HUES48 (cell line): ENCODE results near the gene RADX.
A peak's percentile ranks its signal among the peaks of the same experiment; 100 is the strongest.

Source experiments
- H3K27ac ChIP-seq: one replicate; pipeline ENCODE4 v1.7.0; 2013; ENCODE audit warnings: low read depth, low read length, inconsistent platforms
- H3K27me3 ChIP-seq: 2 replicates; pipeline ENCODE4 v1.6.1; 2013; ENCODE audit warnings: mild to moderate bottlenecking, low read length; ENCODE audit not compliant: control insufficient read depth, insufficient read depth
- H3K36me3 ChIP-seq: 2 replicates; pipeline ENCODE4 v1.6.1; 2013; ENCODE audit warnings: low read length; ENCODE audit not compliant: control insufficient read depth, insufficient read depth
- H3K4me1 ChIP-seq: 2 replicates; pipeline ENCODE4 v1.6.1; 2013; ENCODE audit warnings: mild to moderate bottlenecking, low read length; ENCODE audit not compliant: control insufficient read depth, insufficient read depth
- H3K4me3 ChIP-seq: 2 replicates; pipeline ENCODE4 v1.5.1; 2013; ENCODE audit warnings: mild to moderate bottlenecking, low read depth, low read length
- H3K9ac ChIP-seq: 2 replicates; pipeline ENCODE4 v1.6.1; 2013; ENCODE audit warnings: mild to moderate bottlenecking, low read depth, low read length, moderate library complexity
- H3K9me3 ChIP-seq: 2 replicates; pipeline ENCODE4 v1.6.1; 2013; ENCODE audit warnings: low read length; ENCODE audit not compliant: control insufficient read depth, insufficient read depth

RADX gene

GRCh38 chrX:106716463-106716862, 104.7 kb downstream of the RADX start:
- Histone ChIP-seq H3K27me3 (peaks cover 9% of the 10 kb centered on the region), H3K4me1 (no peaks in the 10 kb centered on the region), H3K9ac (no peak overlapping the region)

GRCh38 chrX:106718709-106719108, 106.9 kb downstream of the RADX start:
- Histone ChIP-seq H3K36me3 (no peaks in the 10 kb centered on the region), H3K9me3 (no peaks in the 10 kb centered on the region), H3K4me1 (no peaks in the 10 kb centered on the region), H3K9ac (no peak overlapping the region), H3K4me3 (no peak overlapping the region), H3K27ac (no peak overlapping the region), H3K27me3 (peaks cover 17% of the 10 kb centered on the region)

More at GRCh38 chrX:106716463-106716862, 104.7 kb downstream of the RADX start:
- Histone ChIP-seq H3K9me3 (no peaks in the 10 kb centered on the region), H3K4me3 (no peak overlapping the region), H3K27ac (no peak overlapping the region), H3K36me3 (no peaks in the 10 kb centered on the region)

GRCh38 chrX:106725931-106726330, 114.2 kb downstream of the RADX start:
- peaks cover 70% of the 10 kb centered on the region for H3K27me3 ChIP-seq
- no peak overlapping the region for H3K27ac ChIP-seq
- peak overlapping the region; percentile 79 for H3K4me3 ChIP-seq

GRCh38 chrX:106726485-106727437, 115.0 kb downstream of the RADX start, which contains the start of gene RNF128:
Gene RNF128 (plus strand): TSS chrX:106726701. CDS start chrX:106726914, 213 bp downstream.
- no peak within 1 kb of the TSS for H3K27ac ChIP-seq
- peaks cover 17% of the 10 kb centered on the region for H3K4me1 ChIP-seq
- H3K27me3 ChIP-seq = peaks cover 70% of the 10 kb centered on the region
- no peaks in the 10 kb centered on the region for H3K9me3 ChIP-seq
- H3K9ac ChIP-seq = peak within 1 kb of the TSS; percentile 24; the same call in 1 of the 2 replicates
- H3K36me3 ChIP-seq = no peaks in the 10 kb centered on the region
- peak within 1 kb of the TSS; percentile 79 for H3K4me3 ChIP-seq

More at GRCh38 chrX:106725931-106726330, 114.2 kb downstream of the RADX start:
- Histone ChIP-seq H3K9ac (0 out of 2 replicates have a peak overlapping the region, but pooled peaks have one; percentile 3), H3K36me3 (no peaks in the 10 kb centered on the region), H3K4me1 (peaks cover 17% of the 10 kb centered on the region), H3K9me3 (no peaks in the 10 kb centered on the region)

GRCh38 chrX:106728337-106728736, 116.6 kb downstream of the RADX start:
- H3K27ac ChIP-seq = no peak overlapping the region
- H3K36me3 ChIP-seq = no peaks in the 10 kb centered on the region
- H3K9ac ChIP-seq = no peak overlapping the region
- H3K27me3 ChIP-seq = peaks cover 63% of the 10 kb centered on the region
- H3K4me1 ChIP-seq = peaks cover 17% of the 10 kb centered on the region
- H3K4me3 ChIP-seq = 0 out of 2 replicates have a peak overlapping the region, but pooled peaks have one; percentile 79
- no peaks in the 10 kb centered on the region for H3K9me3 ChIP-seq
